ENCODE data around the gene CCDC27. TPM values are rescaled to one million over a fixed set of nuclear protein-coding genes. Genes with fewer than 3 reads are reported as not detected.

CCDC27 gene
- total RNA-seq, 4 donors from 2014 or later, result not detected

DNA sequence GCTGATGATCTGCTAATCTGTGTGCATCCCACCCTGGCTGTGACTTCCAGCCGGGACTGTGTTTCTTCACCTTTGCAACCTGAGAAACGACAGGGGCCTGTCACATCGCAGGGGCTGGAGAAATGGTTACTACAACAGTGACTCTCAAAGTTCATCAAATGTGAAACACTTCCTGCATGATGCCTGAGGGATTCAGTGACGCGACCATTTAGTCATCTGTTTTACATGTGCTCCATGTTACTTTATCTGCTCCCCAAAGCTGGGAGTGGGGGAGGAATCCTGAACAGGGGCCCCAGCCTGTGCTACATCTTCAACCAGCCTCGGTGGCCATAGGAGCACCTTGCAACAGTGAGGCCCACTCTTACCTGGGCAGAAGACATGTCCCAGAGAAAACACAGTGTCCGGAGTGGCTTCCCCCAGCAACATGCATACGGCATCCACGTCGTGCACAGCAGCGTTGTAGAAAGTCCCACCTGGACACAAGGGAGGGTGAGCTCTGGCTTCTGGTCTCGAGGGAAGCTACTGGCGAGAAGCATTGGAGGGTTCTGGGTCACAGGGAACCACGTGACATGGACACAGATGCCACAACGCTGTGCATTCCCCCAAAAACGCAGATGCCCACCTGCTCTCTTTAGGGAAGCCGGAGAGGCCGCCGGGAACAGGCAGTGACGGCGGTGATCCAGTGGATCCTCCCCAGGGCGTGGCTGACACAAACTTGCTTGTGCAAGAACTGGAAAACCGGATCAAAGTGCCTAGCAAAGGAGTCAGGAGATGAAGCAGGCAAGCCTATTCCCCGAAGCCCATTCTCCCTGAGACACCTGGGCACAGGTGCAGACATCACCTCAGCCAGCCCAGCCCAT lies 9.6 kb upstream of the CCDC27 start:
- Histone ChIP-seq H3K36me3 (no peaks in the 10 kb centered on the region), H3K4me1 (peaks cover 0 to 5% of the 10 kb centered on the region in 2 donors), H3K27ac (no peak overlapping the region), H3K4me3 (no peak overlapping the region), H3K9me3 (no peaks in the 10 kb centered on the region), H3K27me3 (no peaks in the 10 kb centered on the region)
- intact Hi-C loops (cut with DNase I; ENCODE audit: low total_unique reads), result no loop called here
- DNase-seq, result no peak
- TF ChIP-seq, protein P1, sequence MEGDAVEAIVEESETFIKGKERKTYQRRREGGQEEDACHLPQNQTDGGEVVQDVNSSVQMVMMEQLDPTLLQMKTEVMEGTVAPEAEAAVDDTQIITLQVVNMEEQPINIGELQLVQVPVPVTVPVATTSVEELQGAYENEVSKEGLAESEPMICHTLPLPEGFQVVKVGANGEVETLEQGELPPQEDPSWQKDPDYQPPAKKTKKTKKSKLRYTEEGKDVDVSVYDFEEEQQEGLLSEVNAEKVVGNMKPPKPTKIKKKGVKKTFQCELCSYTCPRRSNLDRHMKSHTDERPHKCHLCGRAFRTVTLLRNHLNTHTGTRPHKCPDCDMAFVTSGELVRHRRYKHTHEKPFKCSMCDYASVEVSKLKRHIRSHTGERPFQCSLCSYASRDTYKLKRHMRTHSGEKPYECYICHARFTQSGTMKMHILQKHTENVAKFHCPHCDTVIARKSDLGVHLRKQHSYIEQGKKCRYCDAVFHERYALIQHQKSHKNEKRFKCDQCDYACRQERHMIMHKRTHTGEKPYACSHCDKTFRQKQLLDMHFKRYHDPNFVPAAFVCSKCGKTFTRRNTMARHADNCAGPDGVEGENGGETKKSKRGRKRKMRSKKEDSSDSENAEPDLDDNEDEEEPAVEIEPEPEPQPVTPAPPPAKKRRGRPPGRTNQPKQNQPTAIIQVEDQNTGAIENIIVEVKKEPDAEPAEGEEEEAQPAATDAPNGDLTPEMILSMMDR (IDR thresholded peaks at IDR 0.05), result no peak
- no peak for TF ChIP-seq POLR2A (IDR thresholded peaks at IDR 0.05)

DNA sequence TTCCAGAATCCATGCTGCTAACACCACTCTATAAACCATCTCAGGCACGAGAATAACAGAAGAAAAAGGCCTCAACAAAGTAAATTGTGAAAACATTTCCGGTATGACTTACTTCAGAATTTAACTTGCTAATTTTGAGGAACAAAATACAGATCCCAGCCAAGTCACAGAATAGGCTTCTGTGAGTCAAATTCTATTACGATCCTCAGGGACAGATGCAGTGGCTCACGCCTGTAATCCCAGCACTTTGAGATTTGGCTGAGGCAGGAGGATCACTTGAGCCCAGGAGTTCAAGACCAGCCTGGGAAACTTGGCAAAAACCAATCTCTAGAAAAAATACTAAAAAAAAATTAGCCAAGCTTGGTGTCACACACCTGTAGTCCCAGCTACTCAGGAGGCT lies 8.8 kb upstream of the CCDC27 start:
- no peak for TF ChIP-seq POLR2A (IDR thresholded peaks at IDR 0.05)
- TF ChIP-seq, protein P1 (IDR thresholded peaks at IDR 0.05), result no peak
- Histone ChIP-seq H3K4me3 (no peak overlapping the region), H3K4me1 (peaks cover 4 to 10% of the 10 kb centered on the region in 2 donors), H3K27ac (no peak overlapping the region), H3K9me3 (no peaks in the 10 kb centered on the region), H3K27me3 (no peaks in the 10 kb centered on the region), H3K36me3 (no peaks in the 10 kb centered on the region)
- no peak for DNase-seq
- intact Hi-C loops (cut with DNase I; ENCODE audit: low total_unique reads), result no loop called here

DNA sequence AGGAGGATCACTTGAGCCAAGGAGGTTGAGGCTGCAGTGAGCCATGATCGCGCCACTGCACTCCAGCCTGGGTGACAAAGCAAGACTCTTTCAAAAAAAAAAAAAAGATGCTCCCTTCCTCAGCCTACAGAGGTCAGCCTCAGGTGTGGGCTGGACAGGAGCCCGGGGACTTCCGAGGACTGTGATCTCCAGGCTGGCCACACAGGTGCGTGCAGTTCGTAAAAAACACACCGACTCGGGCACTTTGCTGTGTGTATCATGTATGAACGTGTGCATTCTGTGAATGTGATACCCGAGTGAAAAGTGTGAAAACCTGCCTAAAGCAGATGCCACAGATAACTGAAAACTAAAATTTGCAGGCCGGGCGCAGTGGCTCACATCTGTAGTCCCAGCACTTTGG lies 8.4 kb upstream of the CCDC27 start:
- Histone ChIP-seq H3K4me1 (peaks cover 4 to 10% of the 10 kb centered on the region in 2 donors), H3K4me3 (no peak overlapping the region), H3K9me3 (no peaks in the 10 kb centered on the region), H3K27ac (no peak overlapping the region), H3K36me3 (no peaks in the 10 kb centered on the region), H3K27me3 (no peaks in the 10 kb centered on the region)
- DNase-seq, result no peak
- no peak for TF ChIP-seq POLR2A (IDR thresholded peaks at IDR 0.05)
- TF ChIP-seq, protein P1 (IDR thresholded peaks at IDR 0.05), result no peak
- intact Hi-C loops (cut with DNase I; ENCODE audit: low total_unique reads), result no loop called here

DNA sequence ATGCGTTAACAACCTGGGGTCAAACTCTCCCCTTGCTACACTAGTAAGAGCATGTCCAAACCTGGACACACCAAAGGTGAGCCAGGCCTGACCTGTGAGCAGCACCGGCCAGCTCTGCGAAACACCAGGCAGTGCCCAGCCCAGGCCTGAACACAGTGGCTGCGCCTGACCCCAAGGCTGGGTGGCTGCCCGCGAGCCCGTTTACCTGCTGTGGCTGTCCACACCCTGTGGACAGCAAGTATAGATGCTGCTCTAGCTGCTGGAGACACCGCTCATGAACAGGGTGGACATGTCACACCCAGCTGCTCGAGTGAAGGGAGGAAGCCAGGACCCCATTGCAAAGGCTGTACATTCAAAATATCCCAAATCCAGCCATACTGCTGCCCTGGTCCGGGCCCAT lies 7.6 kb upstream of the CCDC27 start:
- no peak for DNase-seq
- intact Hi-C loops (cut with DNase I; ENCODE audit: low total_unique reads), result no loop called here
- Histone ChIP-seq H3K9me3 (no peaks in the 10 kb centered on the region), H3K4me3 (no peak overlapping the region), H3K4me1 (peaks cover 4 to 10% of the 10 kb centered on the region in 2 donors), H3K36me3 (no peaks in the 10 kb centered on the region), H3K27me3 (no peaks in the 10 kb centered on the region), H3K27ac (no peak overlapping the region)
- no peak for TF ChIP-seq POLR2A (IDR thresholded peaks at IDR 0.05)
- TF ChIP-seq, protein P1 (IDR thresholded peaks at IDR 0.05), result no peak

DNA sequence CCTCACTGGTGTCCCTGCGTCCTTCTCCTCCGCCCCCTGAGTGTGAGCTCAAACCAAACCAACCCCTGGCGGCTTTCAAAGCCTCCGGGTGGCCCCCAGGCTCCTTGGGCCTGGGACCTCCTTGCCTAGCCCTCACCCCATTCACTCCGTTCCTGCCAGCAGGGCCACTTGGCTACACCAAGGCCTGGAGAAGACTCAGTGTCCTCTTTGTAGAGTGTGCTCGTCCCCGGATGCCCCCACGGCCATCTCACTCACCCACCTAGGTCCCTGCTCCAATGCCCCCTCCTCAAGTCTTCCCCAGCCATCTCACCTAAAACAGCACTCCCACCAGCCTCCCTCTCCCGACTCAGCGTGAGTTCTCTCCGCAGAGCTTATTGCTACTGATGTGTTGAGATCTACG lies 7.2 kb upstream of the CCDC27 start:
- Histone ChIP-seq H3K9me3 (no peaks in the 10 kb centered on the region), H3K36me3 (no peaks in the 10 kb centered on the region), H3K27ac (no peak overlapping the region), H3K4me1 (peaks cover 4 to 10% of the 10 kb centered on the region in 2 donors), H3K4me3 (no peak overlapping the region), H3K27me3 (no peaks in the 10 kb centered on the region)
- TF ChIP-seq, protein P1 (IDR thresholded peaks at IDR 0.05), result no peak
- no peak for TF ChIP-seq POLR2A (IDR thresholded peaks at IDR 0.05)
- DNase-seq, result no peak
- intact Hi-C loops (cut with DNase I; ENCODE audit: low total_unique reads), result no loop called here
